Activated T-cell treated with anti-CD3 and anti-CD28 coated beads, Interleukin-2, amount 50 U/mL, for 72 hours (primary cell): ENCODE data around the gene CRIP2. TPM values are rescaled to one million over a fixed set of nuclear protein-coding genes. Genes with fewer than 3 reads are reported as not detected.

Experiments
- ATAC-seq, 2 donors: fragments of 150-1000 bp; cut with Tn5 transposase; replicated peaks in 1 of 2; 2 replicates each; pipeline ENCODE4 v1.10.0; 2021; ENCODE audit warnings: moderate library complexity in 2 of 2, mild to moderate bottlenecking in 1 of 2
- DNase-seq, 2 donors: peaks; one replicate each; pipeline ENCODE4 v3.0.0; 2021 to 2022; ENCODE audit warnings: mixed read lengths in 1 of 2
- H3K27ac Mint-ChIP-seq: one replicate; pipeline ENCODE4 v1.8.0; 2022; ENCODE audit warnings: mild to moderate bottlenecking, moderate library complexity, mixed read lengths
- H3K27me3 Mint-ChIP-seq: one replicate; pipeline ENCODE4 v1.8.0; 2022; ENCODE audit warnings: low read depth, mixed read lengths
- H3K36me3 Mint-ChIP-seq, 2 donors: one replicate each; pipeline ENCODE4 v1.8.0; 2022; ENCODE audit warnings: mixed read lengths in 2 of 2, mild to moderate bottlenecking in 1 of 2; ENCODE audit not compliant: insufficient read depth in 2 of 2
- H3K4me1 Mint-ChIP-seq: one replicate; pipeline ENCODE4 v1.8.0; 2022; ENCODE audit warnings: low read depth, mixed read lengths
- H3K4me3 Mint-ChIP-seq, 2 donors: one replicate each; pipeline ENCODE4 v1.8.0; 2022; ENCODE audit warnings: mild to moderate bottlenecking in 2 of 2, mixed read lengths in 2 of 2, moderate library complexity in 2 of 2
- H3K9me3 Mint-ChIP-seq, 2 donors: one replicate each; pipeline ENCODE4 v1.8.0; 2022; ENCODE audit warnings: mixed read lengths in 2 of 2
- total RNA-seq, 2 donors: library from RNA; stranded (reverse); gene quantifications; one replicate each; pipeline ENCODE4 v1.2.3, GENCODE V29; 2022

CRIP2 gene
- total RNA-seq, 2 donors from 2014 or later, result 1.1 to 1.3 TPM

GRCh38 chr14:105492971-105493871 is 18.6 kb downstream of the CRIP2 start:
- Mint-ChIP-seq H3K4me3 (no peak overlapping the region), H3K27ac (no peak overlapping the region), H3K36me3 (peaks cover 0 to 2% of the 10 kb centered on the region in 2 donors), H3K27me3 (no peaks in the 10 kb centered on the region), H3K4me1 (peaks cover 21% of the 10 kb centered on the region), H3K9me3 (no peaks in the 10 kb centered on the region)
- DNase-seq, result peak in 1 of 2 donors; percentile 6
- ATAC-seq, result no peak

- Mint-ChIP-seq H3K9me3 (no peaks in the 10 kb centered on the region), H3K27ac (no peak overlapping the region), H3K36me3 (peaks cover 0 to 5% of the 10 kb centered on the region in 2 donors), H3K27me3 (no peaks in the 10 kb centered on the region), H3K4me1 (peaks cover 14% of the 10 kb centered on the region), H3K4me3 (no peak overlapping the region)
- DNase-seq (no peak), ATAC-seq (no peak)
These were observed 19.4 kb downstream of the CRIP2 start for GRCh38 chr14:105493921-105494605.

- Mint-ChIP-seq H3K4me3 (no peak overlapping the region), H3K27ac (no peak overlapping the region), H3K4me1 (peaks cover 9% of the 10 kb centered on the region), H3K36me3 (peaks cover 0 to 5% of the 10 kb centered on the region in 2 donors), H3K27me3 (no peaks in the 10 kb centered on the region), H3K9me3 (no peaks in the 10 kb centered on the region)
- ATAC-seq (no peak), DNase-seq (no peak)
These were observed 19.9 kb downstream of the CRIP2 start for GRCh38 chr14:105494606-105494929.

GRCh38 chr14:105495101-105495989 is 20.7 kb downstream of the CRIP2 start:
- Mint-ChIP-seq H3K27me3 (no peaks in the 10 kb centered on the region), H3K4me1 (peaks cover 7% of the 10 kb centered on the region), H3K4me3 (no peak overlapping the region), H3K9me3 (no peaks in the 10 kb centered on the region), H3K36me3 (peaks cover 0 to 5% of the 10 kb centered on the region in 2 donors), H3K27ac (no peak overlapping the region)
- DNase-seq, result peak in 1 of 2 donors; percentile 4
- no peak for ATAC-seq

- Mint-ChIP-seq H3K36me3 (peaks cover 0 to 5% of the 10 kb centered on the region in 2 donors), H3K27me3 (no peaks in the 10 kb centered on the region), H3K4me3 (no peak overlapping the region), H3K27ac (no peak overlapping the region), H3K9me3 (no peaks in the 10 kb centered on the region), H3K4me1 (peaks cover 7% of the 10 kb centered on the region)
- no peak for DNase-seq
- no peak for ATAC-seq
These were observed 21.6 kb downstream of the CRIP2 start for GRCh38 chr14:105495990-105496830.

GRCh38 chr14:105496831-105497591 is 22.4 kb downstream of the CRIP2 start:
- Mint-ChIP-seq H3K4me1 (peaks cover 2% of the 10 kb centered on the region), H3K27me3 (no peaks in the 10 kb centered on the region), H3K4me3 (no peak overlapping the region), H3K36me3 (peaks cover 0 to 4% of the 10 kb centered on the region in 2 donors), H3K9me3 (no peaks in the 10 kb centered on the region), H3K27ac (no peak overlapping the region)
- ATAC-seq (no peak), DNase-seq (no peak)

GRCh38 chr14:105497671-105498429 is 23.2 kb downstream of the CRIP2 start:
- H3K4me1 Mint-ChIP-seq, result no peaks in the 10 kb centered on the region
- DNase-seq, result no peak
- no peaks in the 10 kb centered on the region for H3K9me3 Mint-ChIP-seq
- H3K4me3 Mint-ChIP-seq, result no peak overlapping the region
- no peak for ATAC-seq
- H3K36me3 Mint-ChIP-seq, result peaks cover 0 to 4% of the 10 kb centered on the region in 2 donors
- H3K27me3 Mint-ChIP-seq, result no peaks in the 10 kb centered on the region
- H3K27ac Mint-ChIP-seq, result no peak overlapping the region

GRCh38 chr14:105498430-105499255 is 24.0 kb downstream of the CRIP2 start:
- no peak overlapping the region for H3K4me3 Mint-ChIP-seq

GRCh38 chr14:105499256-105500035 is 24.8 kb downstream of the CRIP2 start:
- Mint-ChIP-seq H3K36me3 (peaks cover 0 to 4% of the 10 kb centered on the region in 2 donors), H3K27ac (no peak overlapping the region), H3K9me3 (no peaks in the 10 kb centered on the region), H3K4me1 (no peaks in the 10 kb centered on the region), H3K27me3 (no peaks in the 10 kb centered on the region), H3K4me3 (no peak overlapping the region)
- DNase-seq, result no peak
- ATAC-seq, result no peak

More at GRCh38 chr14:105498430-105499255, 24.0 kb downstream of the CRIP2 start:
- peaks cover 0 to 4% of the 10 kb centered on the region in 2 donors for H3K36me3 Mint-ChIP-seq
- ATAC-seq (no peak), DNase-seq (no peak)
- H3K27ac Mint-ChIP-seq, result no peak overlapping the region
- no peaks in the 10 kb centered on the region for H3K4me1 Mint-ChIP-seq
- no peaks in the 10 kb centered on the region for H3K9me3 Mint-ChIP-seq
- no peaks in the 10 kb centered on the region for H3K27me3 Mint-ChIP-seq

GRCh38 chr14:105500036-105500725 is 25.6 kb downstream of the CRIP2 start:
- Mint-ChIP-seq H3K27me3 (no peaks in the 10 kb centered on the region), H3K4me1 (no peaks in the 10 kb centered on the region), H3K27ac (no peak overlapping the region)

More at GRCh38 chr14:105500036-105500725, 25.6 kb downstream of the CRIP2 start:
- Mint-ChIP-seq H3K4me3 (no peak overlapping the region), H3K9me3 (no peaks in the 10 kb centered on the region), H3K36me3 (peaks cover 0 to 4% of the 10 kb centered on the region in 2 donors)
- ATAC-seq (no peak), DNase-seq (no peak)
